Lung (tissue), 12 donors: ENCODE measurements around the gene RPS6KA6. TPM values are rescaled to one million over a fixed set of nuclear protein-coding genes. Genes with fewer than 3 reads are reported as not detected.

Experiments
- ATAC-seq: fragments of 200-7000 bp; cut with Tn5 transposase; one replicate; pipeline ENCODE4 v1.9.1; 2020; ENCODE audit warnings: moderate number of reproducible peaks; ENCODE audit not compliant: insufficient read depth, low FRiP score
- DNase-seq, 3 donors: peaks; one replicate each; pipeline ENCODE4 v3.0.0-alpha.2; 2013 to 2017
- H3K27ac ChIP-seq, 2 donors: one replicate each; pipeline ENCODE4 v1.5.1; 2013; ENCODE audit warnings: mild to moderate bottlenecking in 2 of 2, moderate library complexity in 2 of 2, control low read depth in 1 of 2, inconsistent platforms in 1 of 2, low read depth in 1 of 2, low read length in 1 of 2
- H3K27me3 ChIP-seq, 3 donors: one replicate each; pipeline ENCODE4 v1.5.1; 2013; ENCODE audit warnings: low read length in 2 of 3; ENCODE audit not compliant: control insufficient read depth in 3 of 3, insufficient read depth in 3 of 3
- H3K36me3 ChIP-seq, 4 donors: one replicate each; pipeline ENCODE4 v1.5.1; 2013; ENCODE audit warnings: low read length in 4 of 4, mild to moderate bottlenecking in 1 of 4, moderate library complexity in 1 of 4; ENCODE audit not compliant: control insufficient read depth in 4 of 4, insufficient read depth in 4 of 4
- H3K4me1 ChIP-seq, 5 donors: one replicate each; pipeline ENCODE4 v1.5.1; 2013; ENCODE audit warnings: low read length in 5 of 5, mild to moderate bottlenecking in 2 of 5, moderate library complexity in 1 of 5; ENCODE audit not compliant: control insufficient read depth in 5 of 5, insufficient read depth in 5 of 5
- H3K4me3 ChIP-seq: one replicate; pipeline ENCODE4 v1.5.1; 2013; ENCODE audit warnings: mild to moderate bottlenecking, control low read depth, moderate library complexity
- H3K9ac ChIP-seq, 2 donors: one replicate each; pipeline ENCODE4 v1.5.1; 2013; ENCODE audit warnings: low read length in 2 of 2, control low read depth in 1 of 2; ENCODE audit not compliant: insufficient read depth in 1 of 2
- H3K9me3 ChIP-seq, 4 donors: one replicate each; pipeline ENCODE4 v1.5.1; 2013; ENCODE audit warnings: low read length in 3 of 4, mild to moderate bottlenecking in 1 of 4, moderate library complexity in 1 of 4; ENCODE audit not compliant: control insufficient read depth in 4 of 4, insufficient read depth in 3 of 4
- WGBS, 2 donors: extraction: QIAGEN DNeasy Blood & Tissue Kit; methylation state at CpG; one replicate each; pipeline ENCODE4 v1.1.7; 2013; 5-methylcytosine and 5-hydroxymethylcytosine counted together
- polyA plus RNA-seq, 2 donors: library from polyadenylated mRNA; stranded (reverse); fragments of 200-250 nt; gene quantifications; one replicate each; pipeline ENCODE4 v1.2.1, GENCODE V29; 2013
- total RNA-seq, 2 donors: library from RNA; depleted of rRNA in 1 of 2; stranded (reverse); fragments of >200 nt in 1 of 2; gene quantifications; one replicate each; pipeline ENCODE4 v1.2.1, GENCODE V29; 2014 to 2021
- TF ChIP-seq, protein P1 (sequence below): IDR thresholded peaks from 2 replicates; pipeline ENCODE4 v1.5.1; 2012; ENCODE audit warnings: mild to moderate bottlenecking; ENCODE audit errors: control extremely low read depth, extremely low read depth
- donor health status: control.
- donor health status: control.
- donor health status: Bipolar disorder and iron deficiency.
- donor health status: healthy.
- donor health status: DM: yes; HTN: yes; CAD: no.

The RPS6KA6 gene
- total and polyA plus RNA-seq, 4 donors, result 0.41 to 7.1 (median 1.6) TPM

DNA sequence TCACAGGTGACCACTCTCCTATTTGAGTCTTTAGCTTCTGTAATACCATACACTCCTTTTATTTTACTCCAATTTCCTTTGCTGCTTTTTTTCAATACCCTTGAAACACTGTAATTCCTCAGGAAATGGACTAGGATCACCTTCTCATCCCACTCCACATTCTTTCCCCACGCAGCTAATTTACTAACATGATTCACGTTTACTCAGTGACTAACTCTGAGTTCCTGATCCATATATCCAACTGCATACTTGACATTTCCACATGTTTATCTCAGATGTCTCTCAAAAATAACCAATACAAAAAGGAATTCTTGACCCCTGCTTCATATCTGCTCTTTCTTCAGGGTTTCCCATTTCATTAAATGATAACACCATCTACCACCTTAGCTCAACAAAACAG, 19.9 kb downstream of the RPS6KA6 start:
- TF ChIP-seq, protein P1, sequence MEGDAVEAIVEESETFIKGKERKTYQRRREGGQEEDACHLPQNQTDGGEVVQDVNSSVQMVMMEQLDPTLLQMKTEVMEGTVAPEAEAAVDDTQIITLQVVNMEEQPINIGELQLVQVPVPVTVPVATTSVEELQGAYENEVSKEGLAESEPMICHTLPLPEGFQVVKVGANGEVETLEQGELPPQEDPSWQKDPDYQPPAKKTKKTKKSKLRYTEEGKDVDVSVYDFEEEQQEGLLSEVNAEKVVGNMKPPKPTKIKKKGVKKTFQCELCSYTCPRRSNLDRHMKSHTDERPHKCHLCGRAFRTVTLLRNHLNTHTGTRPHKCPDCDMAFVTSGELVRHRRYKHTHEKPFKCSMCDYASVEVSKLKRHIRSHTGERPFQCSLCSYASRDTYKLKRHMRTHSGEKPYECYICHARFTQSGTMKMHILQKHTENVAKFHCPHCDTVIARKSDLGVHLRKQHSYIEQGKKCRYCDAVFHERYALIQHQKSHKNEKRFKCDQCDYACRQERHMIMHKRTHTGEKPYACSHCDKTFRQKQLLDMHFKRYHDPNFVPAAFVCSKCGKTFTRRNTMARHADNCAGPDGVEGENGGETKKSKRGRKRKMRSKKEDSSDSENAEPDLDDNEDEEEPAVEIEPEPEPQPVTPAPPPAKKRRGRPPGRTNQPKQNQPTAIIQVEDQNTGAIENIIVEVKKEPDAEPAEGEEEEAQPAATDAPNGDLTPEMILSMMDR, result no peak
- Histone ChIP-seq H3K27me3 (no peaks in the 10 kb centered on the region), H3K9me3 (no peaks in the 10 kb centered on the region), H3K27ac (no peak overlapping the region), H3K36me3 (no peaks in the 10 kb centered on the region), H3K4me3 (no peak overlapping the region), H3K4me1 (no peaks in the 10 kb centered on the region), H3K9ac (no peak overlapping the region)
- 49 to 73% methylated on average over 2 of the region's 2 CpGs for WGBS, 2 donors
- ATAC-seq (no peak), DNase-seq (no peak)

DNA sequence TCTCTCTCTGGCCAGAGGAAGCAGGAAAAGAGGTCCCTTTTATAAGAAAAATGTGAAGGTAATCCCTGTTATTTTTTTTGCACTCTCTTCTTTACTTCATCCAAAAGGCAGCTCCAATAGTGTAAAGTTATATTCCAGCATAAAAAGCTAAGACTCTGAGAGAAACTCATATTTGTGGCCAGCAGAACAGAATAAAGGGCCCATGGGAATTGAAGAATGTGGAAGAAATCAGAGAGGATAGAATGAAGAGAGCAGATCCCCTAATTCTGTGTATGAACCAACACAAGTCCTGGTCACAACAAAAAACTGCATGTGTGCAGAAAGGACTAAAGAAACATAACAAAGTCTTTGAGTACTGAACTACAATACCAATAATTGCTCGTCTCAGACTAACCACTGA, 22.3 kb downstream of the RPS6KA6 start:
- TF ChIP-seq, protein P1, result no peak
- H3K4me1 ChIP-seq, result no peaks in the 10 kb centered on the region

DNA sequence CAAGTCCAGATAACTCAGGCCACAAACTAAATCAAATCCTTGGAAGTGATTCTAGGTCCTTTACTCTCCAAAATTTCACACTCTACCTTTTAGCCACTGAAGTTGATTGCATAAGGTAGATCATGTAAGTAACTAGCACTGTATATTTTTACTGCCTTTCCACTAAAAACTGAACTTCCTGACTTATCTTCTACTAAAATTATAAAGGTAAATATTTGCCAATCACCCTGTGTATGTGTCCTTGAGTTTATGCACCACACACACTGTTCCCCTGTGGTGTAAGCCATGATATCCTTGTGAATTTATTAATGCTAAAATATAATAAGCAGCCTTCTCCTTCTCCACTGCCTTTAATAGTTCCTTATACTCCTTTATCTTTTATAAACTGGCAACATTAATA, 25.6 kb downstream of the RPS6KA6 start:
- Histone ChIP-seq H3K4me1 (no peaks in the 10 kb centered on the region), H3K36me3 (no peaks in the 10 kb centered on the region), H3K27me3 (no peaks in the 10 kb centered on the region), H3K27ac (no peak overlapping the region), H3K9me3 (no peaks in the 10 kb centered on the region), H3K4me3 (no peak overlapping the region), H3K9ac (no peak overlapping the region)
- ATAC-seq (no peak), DNase-seq (no peak)
- TF ChIP-seq, protein P1, result no peak

More for the DNA sequence above, 22.3 kb downstream of the RPS6KA6 start:
- no peak for DNase-seq
- WGBS, 2 donors, result 73 to 83% methylated on average over 1 of the region's 1 CpG
- Histone ChIP-seq H3K27me3 (no peaks in the 10 kb centered on the region), H3K4me3 (no peak overlapping the region), H3K9me3 (no peaks in the 10 kb centered on the region), H3K36me3 (no peaks in the 10 kb centered on the region), H3K27ac (no peak overlapping the region), H3K9ac (no peak overlapping the region)
- no peak for ATAC-seq

- Histone ChIP-seq H3K4me3 (no peak overlapping the region), H3K4me1 (no peaks in the 10 kb centered on the region), H3K27me3 (no peaks in the 10 kb centered on the region), H3K9me3 (no peaks in the 10 kb centered on the region), H3K27ac (no peak overlapping the region), H3K9ac (no peak overlapping the region), H3K36me3 (no peaks in the 10 kb centered on the region)
- ATAC-seq, result no peak
- DNase-seq, result no peak
- TF ChIP-seq, protein P1, result no peak
Measured at GRCh38 chrX:84161641-84162040, 26.4 kb downstream of the RPS6KA6 start.
